ENCODE measurements around the gene SEC31A.

SEC31A gene

DNA sequence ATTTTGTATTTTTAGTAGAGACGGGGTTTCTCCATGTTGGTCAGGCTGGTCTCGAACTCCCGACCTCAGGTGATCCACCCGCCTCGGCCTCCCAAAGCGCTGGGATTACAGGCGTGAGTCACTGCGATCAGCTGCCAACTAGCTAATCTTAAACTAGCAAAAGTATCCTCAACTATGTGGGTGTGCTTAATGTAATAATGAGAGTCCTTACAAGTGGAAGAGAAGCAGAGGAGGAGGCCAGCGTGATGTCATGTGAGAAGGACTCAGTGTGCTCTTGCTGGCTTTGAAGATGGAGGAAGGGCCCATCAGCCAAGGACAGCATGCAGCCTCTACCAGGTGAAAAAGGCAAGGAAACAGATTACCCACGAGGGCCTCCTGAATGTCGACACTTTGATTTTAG, 111.9 kb downstream of the SEC31A start:
- H3K4me3 ChIP-seq (ENCODE audit: control insufficient read depth, low read depth, low read length) = no peak overlapping the region
- TF ChIP-seq, protein P1, sequence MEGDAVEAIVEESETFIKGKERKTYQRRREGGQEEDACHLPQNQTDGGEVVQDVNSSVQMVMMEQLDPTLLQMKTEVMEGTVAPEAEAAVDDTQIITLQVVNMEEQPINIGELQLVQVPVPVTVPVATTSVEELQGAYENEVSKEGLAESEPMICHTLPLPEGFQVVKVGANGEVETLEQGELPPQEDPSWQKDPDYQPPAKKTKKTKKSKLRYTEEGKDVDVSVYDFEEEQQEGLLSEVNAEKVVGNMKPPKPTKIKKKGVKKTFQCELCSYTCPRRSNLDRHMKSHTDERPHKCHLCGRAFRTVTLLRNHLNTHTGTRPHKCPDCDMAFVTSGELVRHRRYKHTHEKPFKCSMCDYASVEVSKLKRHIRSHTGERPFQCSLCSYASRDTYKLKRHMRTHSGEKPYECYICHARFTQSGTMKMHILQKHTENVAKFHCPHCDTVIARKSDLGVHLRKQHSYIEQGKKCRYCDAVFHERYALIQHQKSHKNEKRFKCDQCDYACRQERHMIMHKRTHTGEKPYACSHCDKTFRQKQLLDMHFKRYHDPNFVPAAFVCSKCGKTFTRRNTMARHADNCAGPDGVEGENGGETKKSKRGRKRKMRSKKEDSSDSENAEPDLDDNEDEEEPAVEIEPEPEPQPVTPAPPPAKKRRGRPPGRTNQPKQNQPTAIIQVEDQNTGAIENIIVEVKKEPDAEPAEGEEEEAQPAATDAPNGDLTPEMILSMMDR (IDR thresholded peaks at IDR 0.05; ENCODE audit: control insufficient read depth, insufficient read depth, low read depth, low read length, missing control alignments) = no peak
- no peak for DNase-seq (ENCODE audit: low read depth)

DNA sequence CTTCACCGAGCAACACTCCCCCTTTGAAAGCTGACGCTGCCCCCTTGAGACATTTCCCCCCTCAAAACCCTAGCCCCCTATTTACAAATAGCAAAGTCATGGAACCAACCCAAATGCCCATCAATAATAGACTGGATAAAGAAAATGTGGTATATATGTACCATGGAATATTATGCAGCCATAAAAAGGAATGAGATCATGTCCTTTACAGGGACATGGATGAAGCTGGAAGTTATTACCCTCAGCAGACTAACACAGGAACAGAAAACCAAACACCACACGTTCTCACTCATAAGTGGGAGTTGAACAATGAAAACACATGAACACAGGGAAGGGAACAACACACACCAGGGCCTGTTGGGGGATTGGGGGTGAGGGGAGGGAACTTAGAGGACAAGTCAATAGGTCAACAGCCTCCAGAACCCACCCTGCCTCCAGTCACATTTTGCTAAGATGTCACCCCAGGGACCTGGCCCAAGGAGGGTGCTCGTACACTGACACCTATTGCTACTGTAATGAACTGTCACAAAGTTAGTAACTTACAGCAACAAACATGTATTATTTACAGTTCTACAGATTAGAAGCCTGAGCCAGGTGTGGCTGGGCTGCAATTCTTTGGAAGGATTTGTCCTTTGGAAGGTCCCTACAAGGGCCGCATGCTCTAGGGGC, 113.0 kb downstream of the SEC31A start:
- no peak overlapping the region for H3K4me3 ChIP-seq (ENCODE audit: control insufficient read depth, low read depth, low read length)
- TF ChIP-seq, protein P1 (IDR thresholded peaks at IDR 0.05; ENCODE audit: control insufficient read depth, insufficient read depth, low read depth, low read length, missing control alignments) = no peak
- no peak for DNase-seq (ENCODE audit: low read depth)

DNA sequence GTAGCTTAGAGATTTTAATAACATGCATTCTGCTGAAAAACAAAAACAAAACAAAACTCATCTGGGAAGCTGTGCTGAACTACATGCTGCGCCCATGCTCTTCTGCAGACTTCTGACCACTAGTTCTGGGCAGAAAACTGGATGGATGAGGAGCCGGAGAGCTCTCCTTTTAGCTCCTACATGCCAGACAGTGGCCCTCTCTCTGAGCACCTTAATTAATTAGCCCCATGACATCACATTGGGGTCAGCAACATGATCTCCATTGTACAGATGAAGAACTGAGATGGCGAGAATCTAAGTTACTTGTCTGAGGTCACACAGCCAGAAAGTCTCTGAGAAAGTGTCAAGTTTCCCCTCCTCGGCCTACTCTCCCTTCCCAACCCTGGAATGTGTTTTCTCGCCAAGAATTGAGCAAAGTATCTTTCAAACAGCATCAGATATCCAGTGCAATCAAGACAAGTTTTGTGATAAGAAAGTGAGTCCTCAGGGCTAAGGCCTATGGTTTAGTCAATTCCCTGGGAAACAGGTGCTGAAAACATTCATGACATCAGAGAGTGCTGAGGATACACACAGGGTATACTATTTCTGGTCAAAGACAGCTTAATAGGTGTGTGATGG, 113.9 kb downstream of the SEC31A start:
- H3K4me3 ChIP-seq (ENCODE audit: control insufficient read depth, low read depth, low read length) = no peak overlapping the region
- TF ChIP-seq, protein P1 (IDR thresholded peaks at IDR 0.05; ENCODE audit: control insufficient read depth, insufficient read depth, low read depth, low read length, missing control alignments) = no peak
- DNase-seq (ENCODE audit: low read depth) = no peak

DNA sequence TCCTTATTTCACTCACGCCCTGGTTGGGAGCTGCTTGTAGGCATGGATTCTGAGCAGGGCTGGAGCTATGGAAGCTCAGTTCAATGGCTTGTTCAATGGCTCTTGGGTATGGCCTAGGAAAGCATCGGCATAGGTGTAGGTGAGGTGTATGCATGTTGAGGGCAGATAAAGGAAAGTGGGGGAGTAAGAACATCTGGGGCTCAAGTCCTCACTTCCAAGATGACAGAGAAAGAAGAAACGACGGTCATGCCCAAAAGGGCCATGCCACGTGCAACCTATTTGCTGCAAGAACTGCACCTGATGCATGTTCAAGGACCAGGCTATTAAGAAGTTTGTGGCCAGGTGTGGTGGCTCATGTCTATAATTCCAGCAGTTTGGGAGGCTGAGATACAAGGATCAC, 115.7 kb downstream of the SEC31A start:
- DNase-seq (ENCODE audit: low read depth) = no peak
- TF ChIP-seq, protein P1 (IDR thresholded peaks at IDR 0.05; ENCODE audit: control insufficient read depth, insufficient read depth, low read depth, low read length, missing control alignments) = no peak
- no peak overlapping the region for H3K4me3 ChIP-seq (ENCODE audit: control insufficient read depth, low read depth, low read length)

DNA sequence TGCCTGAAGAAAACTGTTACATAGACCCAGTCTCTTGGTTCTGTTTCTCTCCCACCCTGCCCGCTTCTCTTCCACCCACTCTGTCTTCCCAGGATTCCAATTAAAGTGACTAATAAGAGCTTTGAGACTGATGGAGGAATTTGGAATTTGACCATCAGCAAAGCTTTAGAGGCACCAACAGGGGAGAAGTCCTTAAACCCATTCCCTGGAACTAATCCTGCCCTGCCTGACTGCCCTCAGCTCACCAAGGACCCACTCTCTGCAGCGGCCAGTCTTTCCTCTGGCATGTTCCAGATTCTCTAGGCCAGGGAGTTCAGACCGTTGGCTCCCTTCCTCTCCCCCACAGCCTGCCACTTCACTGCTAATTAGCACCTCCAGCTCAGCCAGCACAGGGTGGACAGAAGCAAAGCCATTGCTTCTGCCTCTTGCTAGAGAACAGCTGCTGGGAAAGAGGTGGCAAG, 116.2 kb downstream of the SEC31A start:
- TF ChIP-seq, protein P1 (IDR thresholded peaks at IDR 0.05; ENCODE audit: control insufficient read depth, insufficient read depth, low read depth, low read length, missing control alignments) = no peak
- DNase-seq (ENCODE audit: low read depth) = no peak
- H3K4me3 ChIP-seq (ENCODE audit: control insufficient read depth, low read depth, low read length) = no peak overlapping the region

DNA sequence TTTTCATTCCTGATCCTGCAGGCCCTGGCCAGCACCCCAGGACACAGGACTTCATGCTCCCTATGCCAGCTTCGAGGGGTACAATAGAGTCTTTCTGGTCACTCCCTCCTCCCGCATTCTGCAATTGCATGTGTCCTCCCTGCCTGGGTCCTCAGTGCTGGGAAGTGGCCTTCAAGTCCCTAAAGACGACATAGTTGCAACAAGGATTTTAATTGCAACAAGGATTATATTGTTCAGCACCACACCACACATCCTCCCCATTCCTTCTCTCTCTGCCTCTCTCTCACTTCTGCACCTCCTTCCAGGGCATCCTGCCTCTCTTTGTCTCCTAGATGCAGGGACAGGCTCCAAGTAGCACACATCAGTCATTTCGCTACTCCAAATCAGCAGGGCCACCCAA, 117.9 kb downstream of the SEC31A start:
- H3K4me3 ChIP-seq (ENCODE audit: control insufficient read depth, low read depth, low read length) = no peak overlapping the region
- TF ChIP-seq, protein P1 (IDR thresholded peaks at IDR 0.05; ENCODE audit: control insufficient read depth, insufficient read depth, low read depth, low read length, missing control alignments) = no peak
- no peak for DNase-seq (ENCODE audit: low read depth)

Data from AG09309 (cell line).